HG03103 (cell line): ENCODE data around the gene FBXO4.
"Not testable (repeated sequence)": the region's sequence is repeated elsewhere in the genome, so short reads cannot be mapped to it uniquely, and the experiment has no call there.

Source experiments
- ATAC-seq: cut with Tn5 transposase; IDR thresholded peaks from one replicate; pipeline ENCODE4 v1.9.1; 2021; ENCODE audit warnings: low read depth; ENCODE audit not compliant: unreplicated experiment

The FBXO4 gene

DNA sequence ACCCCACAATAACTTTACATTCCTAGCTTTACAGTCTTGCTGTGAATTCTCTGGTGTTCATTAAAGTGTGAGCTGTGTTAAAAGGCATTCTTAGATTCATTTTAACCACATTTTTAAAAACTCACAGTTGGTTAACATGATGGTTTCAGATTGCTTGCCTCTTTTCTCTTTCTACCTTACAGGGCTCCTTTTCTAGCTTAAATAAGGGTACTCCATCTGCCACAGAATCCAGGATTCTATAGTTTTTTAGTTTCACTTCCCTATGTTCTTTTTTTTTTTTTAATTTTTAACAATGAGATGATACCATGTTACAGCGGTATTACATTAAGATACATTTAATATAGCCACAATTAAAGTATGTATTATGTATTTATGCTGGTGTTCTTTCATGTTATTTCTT lies 3.9 kb upstream of the FBXO4 start:
- ATAC-seq = no peak

GRCh38 chr5:41921874-41922273 lies 3.2 kb upstream of the FBXO4 start:
- no peak for ATAC-seq

DNA sequence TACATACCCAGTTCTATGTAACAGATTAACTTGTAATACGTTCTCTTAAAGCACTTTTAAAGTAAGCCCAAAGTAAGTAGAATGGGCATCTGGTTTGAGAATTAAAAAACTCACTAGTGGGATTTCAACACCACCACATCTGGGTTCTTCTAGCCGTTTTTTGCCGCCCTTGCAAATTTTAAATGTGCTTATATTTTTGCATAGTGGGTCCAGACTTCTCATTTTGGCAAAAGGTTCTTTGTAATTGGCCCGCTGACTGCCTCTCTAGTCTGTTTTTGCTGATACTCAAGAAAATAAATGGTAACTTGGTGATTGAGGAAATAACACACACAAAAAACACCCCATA lies 582 bp upstream of the FBXO4 start:
- ATAC-seq = no peak

DNA sequence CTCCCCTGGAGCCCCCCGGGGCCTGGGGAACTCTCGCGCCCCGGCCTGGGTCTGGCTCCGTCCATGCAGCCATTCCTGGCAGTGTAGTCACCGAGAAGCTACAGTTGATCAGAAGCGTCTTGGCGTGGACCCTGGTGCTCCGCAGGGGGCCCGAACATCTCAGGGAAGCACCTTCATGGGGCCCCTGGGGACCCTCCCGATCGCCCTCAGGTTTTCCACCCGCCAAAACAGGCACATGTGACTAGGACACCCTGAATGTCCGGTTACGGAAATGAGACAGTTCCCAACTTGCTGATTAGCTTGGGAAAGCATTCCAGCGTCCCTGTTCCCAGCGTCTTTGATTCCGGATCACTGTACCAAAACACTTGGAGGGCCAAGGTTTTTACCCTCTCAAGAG lies 472 bp downstream of the FBXO4 start:
- no peak for ATAC-seq

DNA sequence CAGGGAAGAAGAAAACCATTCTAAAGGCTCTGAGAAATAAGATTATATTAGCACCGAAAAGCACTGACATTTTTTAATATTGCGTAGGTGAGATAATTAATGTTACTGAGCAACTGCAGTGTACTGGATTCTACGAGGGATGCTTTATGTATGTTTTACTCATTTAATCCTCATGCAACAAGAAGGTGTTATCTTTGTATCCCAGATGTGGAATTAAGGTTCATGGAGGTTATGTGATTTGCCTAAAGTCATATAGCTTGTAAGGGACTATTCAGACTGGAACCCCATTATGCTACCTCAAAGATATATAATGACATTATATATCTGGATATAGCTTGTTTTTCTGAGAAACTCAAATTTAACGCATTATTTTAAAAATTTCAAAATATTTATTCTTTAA lies 2.5 kb downstream of the FBXO4 start:
- no peak for ATAC-seq

DNA sequence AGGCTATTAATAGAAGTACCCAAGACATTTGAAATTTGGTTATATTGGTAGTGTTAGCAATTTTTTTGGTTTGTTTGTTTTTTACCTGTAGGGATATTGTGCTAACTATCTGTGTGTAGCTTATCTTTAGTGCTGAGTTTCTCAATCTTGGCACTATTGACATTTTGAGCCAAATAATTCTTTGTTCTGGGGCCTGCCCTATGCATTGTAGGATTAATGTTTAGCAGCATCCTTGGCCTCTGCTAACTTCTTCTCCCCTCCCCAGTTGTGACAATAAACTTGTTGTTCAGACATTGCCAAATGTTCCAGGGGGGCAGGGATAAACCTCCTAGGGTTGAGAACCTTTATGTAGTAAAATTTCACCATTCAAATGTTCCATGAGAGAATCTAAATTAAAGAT lies 4.0 kb downstream of the FBXO4 start:
- ATAC-seq = no peak

- ATAC-seq = no peak
These were observed 7.7 kb downstream of the FBXO4 start for GRCh38 chr5:41932770-41933169.

DNA sequence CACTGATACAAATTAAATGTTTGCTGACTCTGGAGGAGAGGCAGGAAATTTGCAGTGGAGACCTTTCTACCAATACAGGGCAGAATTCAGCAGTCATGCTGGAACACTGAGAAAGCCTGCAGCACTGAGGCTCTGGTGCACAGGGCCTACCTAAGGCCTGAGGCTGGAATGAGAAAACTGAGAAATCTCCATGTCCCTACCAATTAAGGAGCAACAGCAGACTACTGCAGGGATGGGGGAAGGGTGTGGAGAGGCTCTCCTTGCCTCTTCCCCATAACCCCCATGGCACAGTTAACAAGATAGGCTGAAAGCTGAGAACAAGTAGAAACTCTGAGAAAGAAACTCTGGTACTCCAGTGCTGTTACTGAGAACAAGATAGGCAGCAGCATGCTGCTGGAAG lies 10.5 kb downstream of the FBXO4 start:
- no peak for ATAC-seq

DNA sequence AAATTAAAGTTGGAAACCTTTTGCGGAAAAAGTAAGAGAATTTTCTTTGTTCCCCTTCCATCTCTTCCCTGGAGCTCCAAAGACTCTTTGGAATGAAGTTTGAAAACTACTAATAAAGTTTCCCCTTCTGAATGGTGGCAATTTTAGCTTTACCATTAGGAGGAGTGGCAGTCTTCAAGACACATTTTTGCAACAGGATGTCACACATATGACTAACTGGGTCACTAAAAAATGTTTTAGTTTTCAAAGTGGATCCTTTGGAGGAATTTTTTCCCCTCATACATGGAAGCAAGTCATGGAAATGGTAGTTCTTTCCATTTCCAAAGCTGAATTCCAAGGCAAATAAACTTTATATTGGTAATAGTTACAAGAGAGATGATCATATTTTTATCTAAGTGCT lies 15.6 kb downstream of the FBXO4 start:
- no peak for ATAC-seq

DNA sequence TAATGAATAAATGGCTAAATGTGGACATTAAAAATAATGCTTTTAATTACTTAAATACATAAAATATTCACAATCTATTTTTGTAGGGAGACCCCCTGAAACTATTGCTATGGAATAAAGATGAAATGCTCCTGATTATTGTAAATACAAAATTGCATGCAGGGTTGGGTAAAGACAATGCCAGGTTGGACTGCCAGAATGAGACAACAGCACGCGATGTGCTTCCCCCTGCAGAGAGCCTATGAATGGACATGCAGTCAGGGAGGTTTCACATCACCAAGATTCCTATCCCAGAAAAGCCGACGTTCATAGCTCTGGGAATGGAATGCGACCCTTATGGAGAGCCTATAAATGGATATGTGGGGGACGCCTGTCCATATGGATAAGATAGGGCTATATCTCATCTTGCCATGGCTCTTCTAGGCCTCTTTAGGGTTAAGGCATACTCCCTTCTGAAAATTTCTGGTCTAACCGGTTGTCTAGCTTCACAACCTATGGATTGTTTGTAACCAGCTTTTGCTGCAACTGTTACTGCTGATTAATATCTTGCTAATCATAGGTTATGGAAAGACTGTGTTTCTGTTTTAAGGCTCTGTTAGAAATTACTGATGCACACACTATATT lies 20.4 kb downstream of the FBXO4 start:
- not testable (repeated sequence) for ATAC-seq

GRCh38 chr5:41951224-41951623 lies 26.1 kb downstream of the FBXO4 start:
- ATAC-seq = no peak

- no peak for ATAC-seq
These were observed 29.2 kb downstream of the FBXO4 start for GRCh38 chr5:41954286-41954685.

GRCh38 chr5:41955432-41956024 lies 30.4 kb downstream of the FBXO4 start:
- no peak for ATAC-seq

DNA sequence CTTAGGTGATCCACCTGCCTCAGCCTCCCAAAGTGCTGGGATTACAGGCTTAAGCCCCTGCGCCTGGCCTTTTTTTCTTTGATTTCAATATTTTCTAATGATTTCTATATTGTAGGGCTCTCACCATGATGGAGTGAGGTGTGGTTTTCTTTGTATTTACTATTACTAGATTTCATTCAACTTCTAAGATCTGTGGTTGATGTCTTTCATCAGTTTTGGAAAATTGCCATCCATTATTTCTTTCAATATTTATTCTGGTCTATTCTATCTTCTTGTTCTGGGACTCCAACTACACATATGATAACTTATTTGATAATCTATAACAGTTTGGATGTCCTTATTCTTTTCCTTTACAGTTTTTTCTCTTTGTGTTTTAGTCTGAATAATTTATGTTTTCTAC lies 31.9 kb downstream of the FBXO4 start:
- no peak for ATAC-seq

DNA sequence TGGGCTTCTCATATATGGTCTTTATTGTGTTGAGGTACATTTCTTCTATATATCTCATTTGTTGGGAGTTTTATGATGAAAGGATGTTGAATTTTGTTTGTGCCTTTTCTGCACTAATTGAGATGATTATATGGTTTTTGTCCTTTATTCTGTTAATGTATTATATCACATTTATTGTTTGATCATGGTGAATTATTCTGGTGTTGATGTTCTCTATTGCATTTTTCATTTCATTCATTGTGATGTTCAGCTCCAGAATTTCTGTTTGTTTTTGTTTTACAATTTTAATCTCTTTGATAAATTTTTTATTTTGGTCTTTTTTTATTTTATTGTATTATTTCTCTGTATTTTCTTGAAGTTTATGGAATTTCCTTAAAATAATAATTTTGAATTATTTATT lies 35.4 kb downstream of the FBXO4 start:
- no peak for ATAC-seq

DNA sequence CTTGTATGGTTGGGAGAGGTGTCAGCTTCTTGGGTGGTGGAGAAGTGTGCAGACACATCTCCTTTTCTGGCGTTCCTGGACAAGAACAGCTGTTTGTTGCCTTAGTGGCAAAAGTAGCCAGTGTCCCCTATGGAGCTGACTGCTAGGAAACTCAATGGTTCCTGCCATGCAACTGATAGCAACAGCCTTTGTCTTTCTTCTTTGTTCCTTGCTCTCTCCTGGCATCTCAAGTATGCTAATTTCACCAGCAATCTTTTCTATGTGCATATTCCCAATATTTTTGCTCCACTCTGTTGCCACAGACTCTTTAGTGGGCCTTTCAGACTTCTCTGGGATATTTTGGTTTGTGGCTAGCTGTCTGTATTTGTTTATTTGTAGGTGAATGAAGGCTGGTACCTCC lies 36.7 kb downstream of the FBXO4 start:
- no peak for ATAC-seq

- no peak for ATAC-seq
These were observed 37.4 kb downstream of the FBXO4 start for GRCh38 chr5:41962491-41962890.

GRCh38 chr5:41966401-41967105 lies 41.5 kb downstream of the FBXO4 start:
- ATAC-seq = no peak

DNA sequence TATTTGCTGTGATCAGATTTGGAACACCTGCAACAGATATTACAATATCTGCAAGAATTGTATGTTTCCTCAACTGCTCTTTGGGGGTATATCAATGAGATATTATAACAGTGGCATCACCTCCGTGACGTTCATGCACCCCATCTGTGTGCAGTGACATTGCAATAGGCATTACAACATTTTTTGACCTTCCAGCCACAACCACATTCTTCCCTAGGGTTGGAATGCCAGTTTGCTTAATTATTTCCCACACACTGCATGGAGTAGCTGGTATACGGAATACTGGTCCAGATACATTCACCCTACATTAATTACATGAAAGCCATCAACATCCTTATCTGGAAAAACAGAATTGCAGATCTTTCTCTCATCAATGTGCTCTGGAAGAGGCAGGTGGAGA lies 42.3 kb downstream of the FBXO4 start:
- ATAC-seq = no peak

DNA sequence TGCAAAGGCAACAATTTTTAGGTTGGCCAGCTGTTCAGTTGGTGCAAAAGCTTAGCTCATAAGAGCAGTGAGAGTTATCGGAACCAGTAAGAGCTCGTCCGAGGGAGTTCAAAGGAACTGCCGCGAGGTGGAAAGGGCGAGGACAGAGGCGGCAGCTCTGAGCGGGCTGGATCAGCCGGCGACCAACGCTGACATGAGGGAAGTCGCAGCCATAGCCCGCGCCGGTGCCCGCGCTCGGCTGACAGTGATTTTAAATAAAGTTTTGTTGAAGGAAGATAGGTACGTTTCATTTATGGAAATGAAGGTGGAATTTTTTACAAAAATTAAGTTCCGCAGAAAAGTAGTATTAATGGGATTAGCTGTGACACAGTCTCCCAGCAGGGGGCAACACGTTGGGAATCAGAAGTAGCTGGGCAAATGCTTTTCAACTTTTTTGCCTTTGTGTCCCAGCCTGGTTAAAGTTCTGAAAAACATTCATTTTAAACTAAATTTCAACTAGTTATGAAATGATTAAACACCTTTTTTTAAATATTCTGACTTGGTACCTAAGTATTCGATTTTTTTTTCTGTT lies 43.2 kb downstream of the FBXO4 start:
- no peak for ATAC-seq

DNA sequence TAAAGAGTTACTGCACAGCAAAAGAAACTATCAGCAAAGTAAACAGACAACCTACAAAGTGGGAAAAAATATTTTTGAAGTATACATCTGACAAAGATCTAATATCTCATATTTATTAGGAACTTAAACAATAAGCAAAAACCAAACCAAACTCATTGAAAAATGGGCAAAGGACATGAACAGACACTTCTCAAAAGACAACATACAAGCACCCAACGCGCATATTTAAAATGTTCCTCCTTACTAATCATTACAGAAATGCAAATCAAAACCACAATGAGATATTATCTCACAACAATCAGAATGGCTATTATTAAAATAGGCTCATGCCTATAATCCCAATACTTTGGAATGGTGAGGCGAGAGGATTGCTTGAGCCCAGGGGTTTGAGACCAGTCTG lies 48.0 kb downstream of the FBXO4 start:
- ATAC-seq = no peak

GRCh38 chr5:41973887-41974286 lies 48.8 kb downstream of the FBXO4 start:
- no peak for ATAC-seq
